Measurements from ENCODE around the gene SMIM32. TPM values are rescaled to one million over a fixed set of nuclear protein-coding genes. Genes with fewer than 3 reads are reported as not detected.

Gene SMIM32
- total and polyA plus RNA-seq, 12 donors, result not detected

GRCh38 chr5:136188859-136189258 is 4.1 kb downstream of the SMIM32 start:
- no peak for TF ChIP-seq CTCF (IDR thresholded peaks at IDR 0.05)
- WGBS, 2 donors, result 81 to 86% methylated on average over 7 of the region's 7 CpGs
- intact Hi-C loops (cut with DNase I), result no loop called here
- DNase-seq (no peak), ATAC-seq (no peak)
- H3K9me3 ChIP-seq, result no peaks in the 10 kb centered on the region
- H3K36me3 ChIP-seq, result peaks cover 0 to 34% (median 15%) of the 10 kb centered on the region in 9 donors
- peaks cover 0 to 39% (median 30%) of the 10 kb centered on the region in 7 donors for H3K27me3 ChIP-seq
- no peak overlapping the region for H3K27ac ChIP-seq
- peaks cover 2 to 25% (median 20%) of the 10 kb centered on the region in 9 donors for H3K4me1 ChIP-seq
- no peak overlapping the region for H3K4me3 ChIP-seq

GRCh38 chr5:136186796-136187195 is 6.2 kb downstream of the SMIM32 start:
- no peak overlapping the region for H3K4me3 ChIP-seq
- no peak overlapping the region for H3K27ac ChIP-seq
- ATAC-seq, result no peak
- DNase-seq, result no peak
- 67 to 82% methylated on average over 2 of the region's 2 CpGs for WGBS, 2 donors
- TF ChIP-seq CTCF (IDR thresholded peaks at IDR 0.05), result no peak
- peaks cover 0 to 46% (median 24%) of the 10 kb centered on the region in 9 donors for H3K36me3 ChIP-seq
- intact Hi-C loops (cut with DNase I), result no loop called here
- H3K9me3 ChIP-seq, result no peaks in the 10 kb centered on the region
- peaks cover 0 to 10% (median 7%) of the 10 kb centered on the region in 9 donors for H3K4me1 ChIP-seq
- H3K27me3 ChIP-seq, result peaks cover 0 to 18% (median 10%) of the 10 kb centered on the region in 7 donors

- no peak overlapping the region for H3K27ac ChIP-seq
- no peaks in the 10 kb centered on the region for H3K9me3 ChIP-seq
- peaks cover 0 to 12% (median 4%) of the 10 kb centered on the region in 7 donors for H3K27me3 ChIP-seq
- intact Hi-C loops (cut with DNase I), result no loop called here
- no peak for DNase-seq
- no peak for ATAC-seq
- 90 to 95% methylated on average over 5 of the region's 5 CpGs for WGBS, 2 donors
- TF ChIP-seq CTCF (IDR thresholded peaks at IDR 0.05), result no peak
- H3K4me3 ChIP-seq, result no peak overlapping the region
- peaks cover 0 to 51% (median 24%) of the 10 kb centered on the region in 9 donors for H3K36me3 ChIP-seq
- peaks cover 0 to 5% (median 3%) of the 10 kb centered on the region in 9 donors for H3K4me1 ChIP-seq
Measured at GRCh38 chr5:136185974-136186665, 6.8 kb downstream of the SMIM32 start.

- Histone ChIP-seq H3K9me3 (no peaks in the 10 kb centered on the region), H3K4me3 (no peak overlapping the region), H3K4me1 (no peaks in the 10 kb centered on the region), H3K27me3 (no peaks in the 10 kb centered on the region), H3K36me3 (peaks cover 0 to 66% (median 23%) of the 10 kb centered on the region in 9 donors), H3K27ac (no peak overlapping the region)
- ATAC-seq, result no peak
- intact Hi-C loops (cut with DNase I), result no loop called here
- DNase-seq, result no peak
- 84 to 91% methylated on average over 1 of the region's 1 CpG for WGBS, 2 donors
- no peak for TF ChIP-seq CTCF (IDR thresholded peaks at IDR 0.05)
Measured at GRCh38 chr5:136182618-136183017, 10.3 kb downstream of the SMIM32 start.
